Measurements from ENCODE around the gene PRCC. TPM values are rescaled to one million over a fixed set of nuclear protein-coding genes. Genes with fewer than 3 reads are reported as not detected.

Gene PRCC
- total and polyA plus RNA-seq, 12 donors = 35.9 to 137 (median 58.7) TPM

DNA sequence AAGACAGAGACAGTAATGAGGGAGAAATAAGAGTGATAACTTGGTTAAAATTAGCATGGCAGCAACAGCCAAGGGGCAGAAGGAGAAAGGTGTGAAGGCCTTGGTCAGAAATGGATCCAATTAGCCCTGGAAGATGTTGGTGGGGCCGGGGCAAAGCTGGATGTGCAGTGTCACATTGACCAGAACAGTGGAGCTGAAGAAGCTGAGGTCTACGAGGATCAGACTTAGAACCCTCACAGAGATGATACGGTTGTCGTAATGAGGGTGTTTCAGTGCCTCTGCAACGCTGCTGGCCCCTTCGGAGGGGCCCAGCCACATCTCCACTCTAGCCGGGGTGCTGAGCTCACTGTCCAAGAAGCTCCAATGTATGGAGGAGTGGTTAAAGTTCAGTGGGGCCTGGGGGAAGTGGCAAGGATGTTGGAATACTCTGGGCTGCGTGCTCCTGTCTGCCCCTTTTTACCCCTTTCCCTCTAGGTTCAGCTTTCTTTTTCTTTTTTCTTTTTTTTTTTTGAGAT lies 35.1 kb downstream of the PRCC start:
- H3K27ac ChIP-seq = no peak overlapping the region
- no peak for DNase-seq
- TF ChIP-seq, protein P1, sequence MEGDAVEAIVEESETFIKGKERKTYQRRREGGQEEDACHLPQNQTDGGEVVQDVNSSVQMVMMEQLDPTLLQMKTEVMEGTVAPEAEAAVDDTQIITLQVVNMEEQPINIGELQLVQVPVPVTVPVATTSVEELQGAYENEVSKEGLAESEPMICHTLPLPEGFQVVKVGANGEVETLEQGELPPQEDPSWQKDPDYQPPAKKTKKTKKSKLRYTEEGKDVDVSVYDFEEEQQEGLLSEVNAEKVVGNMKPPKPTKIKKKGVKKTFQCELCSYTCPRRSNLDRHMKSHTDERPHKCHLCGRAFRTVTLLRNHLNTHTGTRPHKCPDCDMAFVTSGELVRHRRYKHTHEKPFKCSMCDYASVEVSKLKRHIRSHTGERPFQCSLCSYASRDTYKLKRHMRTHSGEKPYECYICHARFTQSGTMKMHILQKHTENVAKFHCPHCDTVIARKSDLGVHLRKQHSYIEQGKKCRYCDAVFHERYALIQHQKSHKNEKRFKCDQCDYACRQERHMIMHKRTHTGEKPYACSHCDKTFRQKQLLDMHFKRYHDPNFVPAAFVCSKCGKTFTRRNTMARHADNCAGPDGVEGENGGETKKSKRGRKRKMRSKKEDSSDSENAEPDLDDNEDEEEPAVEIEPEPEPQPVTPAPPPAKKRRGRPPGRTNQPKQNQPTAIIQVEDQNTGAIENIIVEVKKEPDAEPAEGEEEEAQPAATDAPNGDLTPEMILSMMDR (IDR thresholded peaks at IDR 0.05) = no peak
- no peak for TF ChIP-seq POLR2A (IDR thresholded peaks at IDR 0.05)
- H3K4me3 ChIP-seq = no peak overlapping the region
- H3K9me3 ChIP-seq (replicated peaks in 1 of 3) = no peaks in the 10 kb centered on the region
- peaks cover 0 to 40% of the 10 kb centered on the region in 2 donors for H3K4me1 ChIP-seq (replicated peaks in 1 of 2)
- WGBS, 4 donors = 92 to 95% (median 93%) methylated on average over 8 of the region's 8 CpGs
- intact Hi-C loops (cut with DNase I) = no loop called here
- H3K27me3 ChIP-seq = no peaks in the 10 kb centered on the region
- H3K36me3 ChIP-seq (replicated peaks in 1 of 2) = peaks cover 0 to 44% of the 10 kb centered on the region in 2 donors

DNA sequence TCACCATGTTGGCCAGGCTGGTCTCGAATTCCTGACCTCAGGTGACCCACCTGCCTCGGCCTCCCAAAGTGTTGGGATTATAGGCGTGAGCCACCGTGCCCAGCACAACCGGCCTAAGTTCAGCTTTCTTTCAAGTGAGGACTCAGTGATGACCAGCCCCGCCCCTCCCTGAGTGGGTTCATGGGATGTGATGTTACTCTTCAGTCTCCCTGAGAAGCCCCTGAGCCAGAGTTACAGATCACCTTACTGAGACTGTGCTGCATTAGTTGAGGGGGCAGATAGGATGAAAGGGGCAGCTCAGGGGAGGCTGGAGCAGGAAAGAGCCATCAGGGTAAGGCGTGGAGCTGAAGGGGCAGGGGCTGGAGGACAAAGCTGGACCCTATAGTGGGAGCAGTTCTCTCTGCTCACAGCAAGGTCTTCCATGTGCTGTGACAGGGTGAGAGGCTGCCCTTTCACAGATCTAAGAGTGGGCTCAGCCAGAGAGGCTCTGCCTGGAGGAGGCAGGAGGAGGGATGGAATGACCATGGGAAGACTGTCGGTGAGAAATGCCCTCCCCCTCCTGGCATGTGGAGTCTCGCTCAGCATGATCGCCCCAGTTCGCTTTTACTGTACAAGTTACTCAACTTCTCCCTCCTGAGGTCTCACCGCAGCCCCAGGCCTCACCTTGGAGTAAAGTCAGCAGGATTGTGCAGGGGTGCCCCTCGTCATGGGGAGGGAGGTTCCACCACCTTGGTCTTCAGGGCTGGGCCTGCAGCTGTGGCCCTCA lies 35.9 kb downstream of the PRCC start:
- DNase-seq = no peak
- H3K4me1 ChIP-seq (replicated peaks in 1 of 2) = peaks cover 0 to 40% of the 10 kb centered on the region in 2 donors

DNA sequence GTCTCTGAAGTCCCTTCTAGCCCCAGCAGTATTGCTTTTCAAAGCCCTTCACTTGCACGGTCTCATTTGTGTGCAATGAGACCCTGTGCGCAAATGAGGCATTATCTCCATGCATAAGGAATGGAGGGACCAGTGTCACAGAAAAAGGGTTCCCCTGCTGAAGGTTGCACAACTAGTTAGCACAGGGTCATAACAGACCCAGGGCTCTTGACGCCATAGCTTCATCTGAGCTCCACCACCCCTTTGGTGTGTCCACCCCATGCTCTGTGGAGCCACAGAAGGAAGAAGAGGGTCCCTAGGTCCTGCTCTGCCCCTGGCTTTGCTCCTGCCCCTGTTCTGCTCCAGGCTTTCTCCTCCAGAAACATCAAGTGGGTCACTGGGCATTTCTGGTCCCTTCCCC lies 36.7 kb downstream of the PRCC start:
- Histone ChIP-seq H3K36me3 (replicated peaks in 1 of 2) (peaks cover 0 to 28% of the 10 kb centered on the region in 2 donors), H3K4me3 (no peak overlapping the region), H3K9me3 (replicated peaks in 1 of 3) (no peaks in the 10 kb centered on the region), H3K27me3 (no peaks in the 10 kb centered on the region), H3K27ac (no peak overlapping the region), H3K4me1 (replicated peaks in 1 of 2) (peaks cover 0 to 40% of the 10 kb centered on the region in 2 donors)
- 64 to 87% (median 81%) methylated on average over 3 of the region's 3 CpGs for WGBS, 4 donors
- intact Hi-C loops (cut with DNase I) = no loop called here
- TF ChIP-seq, protein P1 (IDR thresholded peaks at IDR 0.05) = no peak
- TF ChIP-seq POLR2A (IDR thresholded peaks at IDR 0.05) = no peak
- no peak for DNase-seq

More for the DNA sequence above, 35.9 kb downstream of the PRCC start:
- H3K36me3 ChIP-seq (replicated peaks in 1 of 2) = peaks cover 0 to 36% of the 10 kb centered on the region in 2 donors
- WGBS, 4 donors = 90 to 95% (median 93%) methylated on average over 12 to 13 of the region's 13 CpGs
- H3K27me3 ChIP-seq = no peaks in the 10 kb centered on the region
- no peak overlapping the region for H3K27ac ChIP-seq
- intact Hi-C loops (cut with DNase I) = no loop called here
- H3K9me3 ChIP-seq (replicated peaks in 1 of 3) = no peaks in the 10 kb centered on the region
- TF ChIP-seq, protein P1 (IDR thresholded peaks at IDR 0.05) = no peak
- TF ChIP-seq POLR2A (IDR thresholded peaks at IDR 0.05) = no peak
- H3K4me3 ChIP-seq = no peak overlapping the region

DNA sequence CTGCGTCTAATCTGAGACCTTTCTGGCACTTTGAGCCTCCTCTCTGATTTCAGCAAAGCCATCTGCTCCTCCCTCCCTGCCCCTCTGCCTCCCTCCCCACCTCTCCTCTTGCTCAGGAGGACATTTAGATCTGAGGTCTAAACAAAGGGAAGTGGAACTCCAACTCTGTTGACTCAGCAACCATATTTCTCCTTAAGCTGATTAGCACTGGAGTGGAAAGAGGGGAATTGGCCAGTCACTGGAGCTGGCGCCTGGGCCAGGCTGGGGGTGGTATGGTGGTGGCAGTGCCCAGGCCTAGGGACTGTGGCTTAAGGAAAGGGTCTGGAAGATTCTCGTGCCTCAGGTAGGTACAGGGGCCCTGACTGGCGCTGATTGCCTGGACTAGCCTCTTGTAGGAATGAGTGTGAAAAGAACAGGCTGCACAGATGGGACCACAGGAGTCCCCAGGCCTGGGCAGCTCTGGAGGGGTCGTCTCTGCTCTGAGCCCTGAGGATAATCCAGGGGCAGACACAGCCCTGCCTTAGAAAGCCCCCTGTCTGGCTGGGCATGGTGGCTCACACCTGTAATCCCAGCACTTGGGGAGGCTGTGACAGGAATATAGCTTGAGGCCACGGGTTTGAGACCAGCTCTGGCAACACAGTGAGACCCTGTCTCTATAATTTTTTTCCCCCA lies 37.4 kb downstream of the PRCC start:
- 62 to 73% (median 68%) methylated on average over 3 to 6 of the region's 6 CpGs for WGBS, 4 donors
- peak overlapping the region in 1 of 5 donors; percentile 61 for H3K27ac ChIP-seq
- H3K27me3 ChIP-seq = no peaks in the 10 kb centered on the region

More for the DNA sequence above, 37.4 kb downstream of the PRCC start:
- TF ChIP-seq, protein P1 (IDR thresholded peaks at IDR 0.05) = no peak
- no peak for TF ChIP-seq POLR2A (IDR thresholded peaks at IDR 0.05)
- peaks cover 0 to 21% of the 10 kb centered on the region in 2 donors for H3K36me3 ChIP-seq (replicated peaks in 1 of 2)
- H3K4me3 ChIP-seq = no peak overlapping the region
- peaks cover 0 to 40% of the 10 kb centered on the region in 2 donors for H3K4me1 ChIP-seq (replicated peaks in 1 of 2)
- H3K9me3 ChIP-seq (replicated peaks in 1 of 3) = no peaks in the 10 kb centered on the region
- DNase-seq = peak in 1 of 7 donors; percentile 58
- intact Hi-C loops (cut with DNase I) = no loop called here

Data from adrenal gland (tissue), 12 donors.